ENCODE measurements around the gene SPEG.

DNA sequence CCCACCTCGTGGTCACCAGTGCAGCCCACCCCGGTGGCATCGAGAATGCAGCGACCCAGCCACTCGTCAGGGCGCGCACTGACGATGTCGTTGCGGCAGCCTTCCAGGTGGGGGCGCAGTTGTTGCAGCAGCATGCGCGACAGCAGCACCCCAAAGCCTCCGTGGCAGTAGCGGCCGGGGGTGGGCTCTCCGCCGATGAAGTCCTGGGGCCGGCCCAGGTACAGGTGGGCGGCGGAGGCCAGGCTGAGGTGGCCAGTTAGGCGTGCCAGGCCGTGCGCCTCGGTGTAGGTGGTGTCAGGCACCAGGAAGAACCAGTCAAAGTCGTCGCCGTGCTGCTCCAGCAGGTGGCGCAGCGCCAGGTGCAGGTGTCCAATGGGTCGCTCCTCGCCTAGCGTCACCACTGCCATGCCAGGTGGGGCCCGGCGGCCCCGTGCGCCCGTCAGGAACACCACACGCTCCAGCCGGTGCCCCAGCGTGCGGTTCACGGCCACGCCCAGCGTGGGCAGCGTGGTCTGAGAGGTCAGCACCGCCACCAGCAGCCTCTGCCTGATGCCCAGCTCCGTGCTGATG lies 107.1 kb downstream of the SPEG start:
- TF ChIP-seq CTCF (IDR thresholded peaks at IDR 0.05; ENCODE audit: control extremely low read depth in 1 of 3, insufficient read depth in 1 of 3, low read depth in 1 of 3, low read length in 3 of 3) = peak in 2 of 3 experiments; percentile 80 to 81; a peak in 3 of 4 replicates
- TF ChIP-seq CEBPB (IDR thresholded peaks at IDR 0.05; ENCODE audit: low read depth, low read length) = no peak
- TF ChIP-seq POLR2A (IDR thresholded peaks at IDR 0.05; ENCODE audit: control extremely low read depth in 1 of 2, low read depth in 2 of 2, low read length in 2 of 2) = no peak
- no peak for TF ChIP-seq CBX5 (IDR thresholded peaks at IDR 0.05; ENCODE audit: low read depth, low read length)
